Stomach (tissue), 9 donors: ENCODE data around the gene ATXN2. TPM values are rescaled to one million over a fixed set of nuclear protein-coding genes. Genes with fewer than 3 reads are reported as not detected.

Experiments
- DNase-seq, 2 donors: peaks; one replicate each; pipeline versions ENCODE4 v3.0.0 to v3.0.0-alpha.2; 2013 to 2019
- H3K27ac ChIP-seq, 5 donors: fragments of 200-600 bp in 4 of 5; sonication (generic) in 4 of 5; one replicate each; pipeline ENCODE4 v1.5.1; 2013 to 2019; ENCODE audit warnings: mild to moderate bottlenecking in 1 of 5, moderate library complexity in 1 of 5
- H3K27me3 ChIP-seq, 3 donors: fragments of 200-600 bp; sonication (generic); one replicate each; pipeline ENCODE4 v1.5.1; 2017 to 2019; ENCODE audit warnings: mixed run types in 1 of 3
- H3K36me3 ChIP-seq, 4 donors: fragments of 200-600 bp; sonication (generic); 1 replicate in 3 of 4; 2 replicates in 1 of 4; pipeline ENCODE4 v1.5.1; 2016 to 2019
- H3K4me1 ChIP-seq, 4 donors: fragments of 200-600 bp; sonication (generic); one replicate each; pipeline ENCODE4 v1.5.1; 2016 to 2019
- H3K4me3 ChIP-seq, 4 donors: fragments of 200-600 bp; sonication (generic) in 3 of 4; one replicate each; pipeline ENCODE4 v1.5.1; 2016 to 2019; ENCODE audit warnings: mild to moderate bottlenecking in 1 of 4
- H3K9me3 ChIP-seq, 4 donors: fragments of 200-600 bp; sonication (generic); one replicate each; pipeline ENCODE4 v1.5.1; 2016 to 2019
- EP300 ChIP-seq: sonication (generic); formaldehyde crosslinking; IDR thresholded peaks from one replicate; pipeline ENCODE4 v1.6.1; 2017; ENCODE audit warnings: antibody characterized with exemption
- POLR2A ChIP-seq, 4 donors: fragments of 450-650 bp; IDR thresholded peaks; one replicate each; pipeline ENCODE4 v1.6.1; 2016; ENCODE audit warnings: antibody characterized with exemption in 4 of 4, control low read depth in 2 of 4, mild to moderate bottlenecking in 1 of 4, moderate library complexity in 1 of 4
- POLR2AphosphoS5 ChIP-seq, 3 donors: sonication (generic); formaldehyde crosslinking; IDR thresholded peaks; one replicate each; pipeline ENCODE4 v1.6.1; 2016; ENCODE audit warnings: antibody characterized with exemption in 3 of 3
- WGBS, 5 donors: extraction: QIAGEN DNeasy Blood & Tissue Kit in 3 of 5; methylation state at CpG; one replicate each; pipeline versions ENCODE4 v1.1.5 to v1.1.7; 2013 to 2018; 5-methylcytosine and 5-hydroxymethylcytosine counted together
- intact Hi-C: fragments of 100-400 bp; cut with DNase I; formaldehyde crosslinking; loops from one replicate; pipeline ENCODE4 v1.15.1; 2023; ENCODE audit warnings: low total_unique reads
- polyA plus RNA-seq, 3 donors: library from polyadenylated mRNA; stranded (reverse); fragments of 200-250 nt; gene quantifications; one replicate each; pipeline ENCODE4 v1.2.3, GENCODE V29; 2013
- total RNA-seq, 5 donors: library from RNA; depleted of rRNA; stranded (reverse); fragments of >200 nt; gene quantifications; one replicate each; pipeline versions ENCODE4 v1.1.0 to v1.2.3, GENCODE V29; 2014 to 2016
- TF ChIP-seq, protein P1 (sequence below), 7 experiments: fragments of 450-650 bp in 4 of 7; fragments of 200-600 bp in 3 of 7; sonication (generic) in 3 of 7; IDR thresholded peaks; one replicate each; pipeline ENCODE4 v1.5.1; 2016 to 2019; ENCODE audit warnings: antibody characterized with exemption in 7 of 7, control low read depth in 2 of 7, mild to moderate bottlenecking in 1 of 7
- donor health status: healthy with polysubstance abuse.
- donor health status: Bipolar disorder and iron deficiency.
- donor health status: healthy.

The ATXN2 gene
- total and polyA plus RNA-seq, 8 donors = 11.1 to 131 (median 61.2) TPM

DNA sequence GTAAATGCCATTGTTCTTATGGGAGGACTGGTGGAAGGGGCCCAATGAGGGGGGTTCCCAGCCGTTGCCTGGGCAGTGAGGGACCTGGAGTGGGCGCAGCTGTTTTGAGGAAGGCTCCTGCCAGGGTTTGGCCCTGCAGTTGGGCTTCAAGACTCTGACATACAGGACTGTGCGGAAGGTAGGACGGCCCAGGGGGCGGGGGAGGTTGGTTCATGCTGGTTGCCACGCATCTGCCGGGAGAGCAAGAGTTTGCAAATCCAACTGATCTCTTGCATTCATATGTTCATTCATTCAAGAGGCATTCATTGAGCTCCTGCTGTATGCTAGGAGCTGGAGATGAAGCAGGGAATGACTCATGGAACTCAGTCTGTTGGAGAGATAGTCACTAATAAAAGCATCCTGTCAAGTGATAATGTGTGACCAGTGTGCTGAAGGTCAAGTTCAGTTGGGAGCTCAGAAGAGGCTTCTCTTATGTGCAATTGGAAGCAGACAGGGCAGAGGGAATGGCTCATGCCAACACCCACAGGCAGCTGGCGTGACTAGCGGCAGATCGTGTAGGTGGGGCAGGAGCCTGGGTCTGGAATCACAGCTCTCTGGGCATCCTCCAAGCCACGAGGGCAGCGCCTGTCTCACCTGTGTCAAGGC is 185.6 kb downstream of the ATXN2 start:
- TF ChIP-seq EP300 (no peak), POLR2AphosphoS5 (IDR thresholded peaks at IDR 0.05) (no peak), POLR2A (IDR thresholded peaks at IDR 0.05) (no peak)
- TF ChIP-seq, protein P1, sequence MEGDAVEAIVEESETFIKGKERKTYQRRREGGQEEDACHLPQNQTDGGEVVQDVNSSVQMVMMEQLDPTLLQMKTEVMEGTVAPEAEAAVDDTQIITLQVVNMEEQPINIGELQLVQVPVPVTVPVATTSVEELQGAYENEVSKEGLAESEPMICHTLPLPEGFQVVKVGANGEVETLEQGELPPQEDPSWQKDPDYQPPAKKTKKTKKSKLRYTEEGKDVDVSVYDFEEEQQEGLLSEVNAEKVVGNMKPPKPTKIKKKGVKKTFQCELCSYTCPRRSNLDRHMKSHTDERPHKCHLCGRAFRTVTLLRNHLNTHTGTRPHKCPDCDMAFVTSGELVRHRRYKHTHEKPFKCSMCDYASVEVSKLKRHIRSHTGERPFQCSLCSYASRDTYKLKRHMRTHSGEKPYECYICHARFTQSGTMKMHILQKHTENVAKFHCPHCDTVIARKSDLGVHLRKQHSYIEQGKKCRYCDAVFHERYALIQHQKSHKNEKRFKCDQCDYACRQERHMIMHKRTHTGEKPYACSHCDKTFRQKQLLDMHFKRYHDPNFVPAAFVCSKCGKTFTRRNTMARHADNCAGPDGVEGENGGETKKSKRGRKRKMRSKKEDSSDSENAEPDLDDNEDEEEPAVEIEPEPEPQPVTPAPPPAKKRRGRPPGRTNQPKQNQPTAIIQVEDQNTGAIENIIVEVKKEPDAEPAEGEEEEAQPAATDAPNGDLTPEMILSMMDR (IDR thresholded peaks at IDR 0.05) = no peak
- 71 to 86% (median 73%) methylated on average over 12 of the region's 12 CpGs for WGBS, 5 donors
- H3K4me3 ChIP-seq = no peak overlapping the region
- no peak for DNase-seq
- peaks cover 21 to 64% (median 43%) of the 10 kb centered on the region in 4 donors for H3K4me1 ChIP-seq
- peak overlapping the region in 3 of 5 donors; percentile 86 to 90 (median 90) for H3K27ac ChIP-seq
- H3K36me3 ChIP-seq = peaks cover 1 to 28% (median 18%) of the 10 kb centered on the region in 4 donors
- no peaks in the 10 kb centered on the region for H3K27me3 ChIP-seq
- intact Hi-C loops = no loop called here
- H3K9me3 ChIP-seq = no peaks in the 10 kb centered on the region

DNA sequence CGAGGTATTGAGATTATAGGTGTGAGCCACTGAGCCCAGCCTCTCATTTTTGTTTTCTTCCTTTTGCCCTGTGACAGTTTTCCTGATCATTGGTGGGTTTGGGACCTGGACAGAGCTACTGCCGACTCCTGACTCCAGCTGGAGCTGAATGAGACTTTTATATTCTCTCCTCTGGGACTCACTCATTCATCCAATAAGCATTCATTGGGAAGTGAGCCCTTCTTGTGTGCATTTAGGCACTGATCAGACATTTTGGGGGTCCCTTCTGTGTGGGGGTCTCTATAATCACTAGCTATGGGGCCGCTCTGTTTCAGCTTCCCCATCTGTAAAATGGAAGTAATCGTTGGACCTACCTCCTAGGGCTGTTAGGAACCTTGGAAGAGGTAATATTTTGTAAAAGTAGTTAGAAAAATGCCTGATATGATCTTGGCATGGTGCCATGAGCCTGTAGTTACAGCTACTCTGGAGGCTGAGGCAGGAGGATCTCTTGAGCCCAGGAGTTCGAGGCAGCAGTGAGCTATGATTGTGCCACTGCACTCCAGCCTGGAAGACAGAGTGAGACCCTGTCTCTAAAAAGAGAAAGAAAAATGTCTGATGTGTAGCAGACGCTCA is 186.2 kb downstream of the ATXN2 start:
- WGBS, 5 donors = 63 to 70% (median 66%) methylated on average over 6 of the region's 6 CpGs
- DNase-seq = no peak
- Histone ChIP-seq H3K27ac (peak overlapping the region in 4 of 5 donors; percentile 42 to 90 (median 88)), H3K4me1 (peaks cover 25 to 70% (median 48%) of the 10 kb centered on the region in 4 donors), H3K27me3 (no peaks in the 10 kb centered on the region), H3K36me3 (peaks cover 0 to 22% (median 12%) of the 10 kb centered on the region in 4 donors), H3K4me3 (no peak overlapping the region), H3K9me3 (no peaks in the 10 kb centered on the region)
- intact Hi-C loops = no loop called here
- no peak for TF ChIP-seq POLR2A (IDR thresholded peaks at IDR 0.05)
- TF ChIP-seq, protein P1 (IDR thresholded peaks at IDR 0.05) = no peak
- no peak for TF ChIP-seq EP300
- no peak for TF ChIP-seq POLR2AphosphoS5 (IDR thresholded peaks at IDR 0.05)

DNA sequence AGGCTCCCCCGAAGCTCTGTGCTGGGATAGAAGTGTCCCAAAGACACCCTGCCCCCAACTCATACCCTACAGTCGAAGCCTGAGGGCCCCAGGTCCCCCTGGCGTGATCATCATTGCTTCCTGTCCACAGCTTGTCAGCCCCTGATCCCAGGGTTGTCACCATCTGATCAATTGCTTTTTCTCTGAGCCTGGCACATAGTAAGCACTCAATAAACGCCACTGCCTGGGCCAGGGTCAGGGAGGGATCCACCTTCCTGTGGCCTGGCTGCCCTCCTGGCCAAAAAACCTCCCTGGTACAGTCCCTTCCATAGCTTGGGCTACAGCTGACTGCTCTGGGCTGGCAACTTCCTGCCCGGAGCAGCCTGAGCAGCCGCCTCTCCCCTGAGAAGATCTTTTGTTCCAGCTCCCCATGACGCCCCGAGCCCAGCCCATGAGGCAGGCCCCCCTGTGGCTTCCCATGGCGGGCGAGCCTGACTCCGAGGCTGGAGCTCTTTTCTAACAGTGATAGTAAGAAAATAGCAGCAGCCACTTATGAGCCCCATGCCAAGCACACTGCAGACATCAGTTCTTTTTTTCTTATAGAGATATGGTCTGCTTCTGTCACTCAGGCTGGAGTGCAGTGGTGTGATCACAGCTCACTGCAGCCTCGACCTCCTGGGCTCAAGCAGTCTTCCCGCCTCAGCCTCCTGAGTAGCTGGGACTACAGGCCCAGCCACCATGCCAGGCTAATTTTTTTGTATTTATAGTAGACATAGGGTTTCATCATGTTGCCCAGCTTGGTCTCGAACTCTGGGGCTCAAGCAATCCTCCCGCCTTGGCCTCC is 186.9 kb downstream of the ATXN2 start:
- intact Hi-C loops = no loop called here
- H3K27me3 ChIP-seq = no peaks in the 10 kb centered on the region
- DNase-seq = no peak
- TF ChIP-seq EP300 (no peak), POLR2AphosphoS5 (IDR thresholded peaks at IDR 0.05) (no peak), POLR2A (IDR thresholded peaks at IDR 0.05) (no peak)
- TF ChIP-seq, protein P1 (IDR thresholded peaks at IDR 0.05) = no peak
- WGBS, 5 donors = 51 to 61% (median 57%) methylated on average over 13 to 15 of the region's 15 CpGs
- H3K4me1 ChIP-seq = peaks cover 32 to 77% (median 54%) of the 10 kb centered on the region in 4 donors
- H3K36me3 ChIP-seq = peaks cover 0 to 16% (median 10%) of the 10 kb centered on the region in 4 donors
- peak overlapping the region; percentile 12 to 90 (median 86) for H3K27ac ChIP-seq
- no peaks in the 10 kb centered on the region for H3K9me3 ChIP-seq
- H3K4me3 ChIP-seq = no peak overlapping the region

DNA sequence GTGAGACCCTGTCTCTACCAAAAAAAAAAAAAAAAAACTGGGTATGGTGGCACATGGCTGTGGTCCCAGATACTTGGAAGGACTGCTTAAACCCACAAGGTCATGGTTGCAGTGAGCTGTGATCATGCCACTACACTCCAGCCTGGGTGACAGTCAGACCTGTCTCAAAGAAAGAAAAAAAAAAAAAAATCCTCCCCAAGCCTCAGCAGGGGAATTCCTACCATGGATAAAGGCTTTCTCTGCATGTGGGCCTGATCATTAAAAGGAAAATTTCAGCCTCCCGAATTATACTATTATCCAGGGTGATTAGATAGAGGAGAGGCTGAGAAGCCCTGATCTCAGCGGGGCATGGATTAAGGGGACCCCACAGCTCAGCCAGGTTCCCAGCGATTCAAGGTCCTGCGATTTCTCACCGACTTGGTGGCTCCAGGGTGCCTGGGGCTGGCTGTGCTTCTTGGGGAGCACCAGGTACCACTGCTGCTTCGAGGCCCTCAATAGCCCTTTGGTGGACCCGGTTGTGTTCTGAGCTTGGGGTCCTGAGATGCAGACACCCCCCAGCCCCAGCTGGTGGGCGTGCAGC is 187.8 kb downstream of the ATXN2 start:
- Histone ChIP-seq H3K36me3 (peaks cover 0 to 7% (median 6%) of the 10 kb centered on the region in 4 donors), H3K4me3 (no peak overlapping the region), H3K27ac (peak overlapping the region in 4 of 5 donors; percentile 72 to 90 (median 88)), H3K4me1 (peaks cover 38 to 87% (median 64%) of the 10 kb centered on the region in 4 donors), H3K9me3 (no peaks in the 10 kb centered on the region), H3K27me3 (no peaks in the 10 kb centered on the region)
- DNase-seq = no peak
- intact Hi-C loops = no loop called here
- WGBS, 5 donors = 81 to 86% (median 84%) methylated on average over 6 to 8 of the region's 8 CpGs
- TF ChIP-seq POLR2A (IDR thresholded peaks at IDR 0.05) = no peak
- TF ChIP-seq, protein P1 (IDR thresholded peaks at IDR 0.05) = no peak
- no peak for TF ChIP-seq POLR2AphosphoS5 (IDR thresholded peaks at IDR 0.05)
- TF ChIP-seq EP300 = no peak
